Stomach (tissue), 9 donors: ENCODE measurements around the gene IRF7. TPM values are rescaled to one million over a fixed set of nuclear protein-coding genes. Genes with fewer than 3 reads are reported as not detected.

ENCODE experiments used
- DNase-seq, 2 donors: peaks; one replicate each; pipeline versions ENCODE4 v3.0.0 to v3.0.0-alpha.2; 2013 to 2019
- H3K27ac ChIP-seq, 5 donors: fragments of 200-600 bp in 4 of 5; sonication (generic) in 4 of 5; one replicate each; pipeline ENCODE4 v1.5.1; 2013 to 2019; ENCODE audit warnings: mild to moderate bottlenecking in 1 of 5, moderate library complexity in 1 of 5
- H3K27me3 ChIP-seq, 3 donors: fragments of 200-600 bp; sonication (generic); one replicate each; pipeline ENCODE4 v1.5.1; 2017 to 2019; ENCODE audit warnings: mixed run types in 1 of 3
- H3K36me3 ChIP-seq, 4 donors: fragments of 200-600 bp; sonication (generic); 1 replicate in 3 of 4; 2 replicates in 1 of 4; pipeline ENCODE4 v1.5.1; 2016 to 2019
- H3K4me1 ChIP-seq, 4 donors: fragments of 200-600 bp; sonication (generic); one replicate each; pipeline ENCODE4 v1.5.1; 2016 to 2019
- H3K4me3 ChIP-seq, 4 donors: fragments of 200-600 bp; sonication (generic) in 3 of 4; one replicate each; pipeline ENCODE4 v1.5.1; 2016 to 2019; ENCODE audit warnings: mild to moderate bottlenecking in 1 of 4
- H3K9me3 ChIP-seq, 4 donors: fragments of 200-600 bp; sonication (generic); one replicate each; pipeline ENCODE4 v1.5.1; 2016 to 2019
- CTCF ChIP-seq, 7 experiments: fragments of 450-650 bp in 4 of 7; fragments of 200-600 bp in 3 of 7; sonication (generic) in 3 of 7; IDR thresholded peaks; one replicate each; pipeline ENCODE4 v1.5.1; 2016 to 2019; ENCODE audit warnings: antibody characterized with exemption in 7 of 7, control low read depth in 2 of 7, mild to moderate bottlenecking in 1 of 7
- EP300 ChIP-seq: sonication (generic); formaldehyde crosslinking; IDR thresholded peaks from one replicate; pipeline ENCODE4 v1.6.1; 2017; ENCODE audit warnings: antibody characterized with exemption
- POLR2A ChIP-seq, 4 donors: fragments of 450-650 bp; IDR thresholded peaks; one replicate each; pipeline ENCODE4 v1.6.1; 2016; ENCODE audit warnings: antibody characterized with exemption in 4 of 4, control low read depth in 2 of 4, mild to moderate bottlenecking in 1 of 4, moderate library complexity in 1 of 4
- POLR2AphosphoS5 ChIP-seq, 3 donors: sonication (generic); formaldehyde crosslinking; IDR thresholded peaks; one replicate each; pipeline ENCODE4 v1.6.1; 2016; ENCODE audit warnings: antibody characterized with exemption in 3 of 3
- WGBS, 5 donors: extraction: QIAGEN DNeasy Blood & Tissue Kit in 3 of 5; methylation state at CpG; one replicate each; pipeline versions ENCODE4 v1.1.5 to v1.1.7; 2013 to 2018; 5-methylcytosine and 5-hydroxymethylcytosine counted together
- intact Hi-C: fragments of 100-400 bp; cut with DNase I; formaldehyde crosslinking; loops from one replicate; pipeline ENCODE4 v1.15.1; 2023; ENCODE audit warnings: low total_unique reads
- polyA plus RNA-seq, 3 donors: library from polyadenylated mRNA; stranded (reverse); fragments of 200-250 nt; gene quantifications; one replicate each; pipeline ENCODE4 v1.2.3, GENCODE V29; 2013
- total RNA-seq, 5 donors: library from RNA; depleted of rRNA; stranded (reverse); fragments of >200 nt; gene quantifications; one replicate each; pipeline versions ENCODE4 v1.1.0 to v1.2.3, GENCODE V29; 2014 to 2016
- donor health status: healthy with polysubstance abuse.
- donor health status: Bipolar disorder and iron deficiency.
- donor health status: healthy.

The IRF7 gene
- total and polyA plus RNA-seq, 8 donors: 5.7 to 49.1 (median 33.7) TPM

- Histone ChIP-seq H3K4me3 (no peak overlapping the region), H3K27me3 (peaks cover 0 to 18% (median 15%) of the 10 kb centered on the region in 3 donors), H3K9me3 (no peaks in the 10 kb centered on the region), H3K27ac (no peak overlapping the region), H3K36me3 (peaks cover 0 to 6% (median 0%) of the 10 kb centered on the region in 4 donors), H3K4me1 (peaks cover 10 to 25% (median 17%) of the 10 kb centered on the region in 4 donors)
- no peak for TF ChIP-seq POLR2A (IDR thresholded peaks at IDR 0.05)
- 86 to 95% (median 91%) methylated on average over 5 of the region's 5 CpGs for WGBS, 5 donors
- intact Hi-C loops: no loop called here
- no peak for DNase-seq
Observed at GRCh38 chr11:630871-631270, 15.1 kb upstream of the IRF7 start.

GRCh38 chr11:629237-629583, 13.5 kb upstream of the IRF7 start:
- H3K9me3 ChIP-seq: no peaks in the 10 kb centered on the region
- peak overlapping the region in 2 of 5 donors; percentile 35 to 70 for H3K27ac ChIP-seq
- intact Hi-C loops: no loop called here
- peaks cover 0 to 34% (median 29%) of the 10 kb centered on the region in 3 donors for H3K27me3 ChIP-seq
- no peak overlapping the region for H3K4me3 ChIP-seq
- peaks cover 0 to 6% (median 0%) of the 10 kb centered on the region in 4 donors for H3K36me3 ChIP-seq
- DNase-seq: peak in 1 of 2 donors; percentile 62
- TF ChIP-seq EP300 (no peak), CTCF (IDR thresholded peaks at IDR 0.05) (peak in 1 of 7 experiments; percentile 13)
- WGBS, 5 donors: 43 to 51% (median 51%) methylated on average over 10 of the region's 10 CpGs
- H3K4me1 ChIP-seq: peaks cover 26 to 41% (median 32%) of the 10 kb centered on the region in 4 donors

GRCh38 chr11:628056-628455, 12.3 kb upstream of the IRF7 start:
- peak in 1 of 2 donors; percentile 6 for DNase-seq
- H3K9me3 ChIP-seq: no peaks in the 10 kb centered on the region
- peaks cover 0 to 10% (median 1%) of the 10 kb centered on the region in 4 donors for H3K36me3 ChIP-seq
- intact Hi-C loops: no loop called here
- H3K4me1 ChIP-seq: peaks cover 27 to 47% (median 35%) of the 10 kb centered on the region in 4 donors
- WGBS, 5 donors: 93 to 96% (median 95%) methylated on average over 31 of the region's 31 CpGs
- peak overlapping the region in 2 of 5 donors; percentile 12 to 70 for H3K27ac ChIP-seq
- peaks cover 0 to 45% (median 29%) of the 10 kb centered on the region in 3 donors for H3K27me3 ChIP-seq
- no peak for TF ChIP-seq CTCF (IDR thresholded peaks at IDR 0.05)
- TF ChIP-seq POLR2A (IDR thresholded peaks at IDR 0.05): no peak
- no peak for TF ChIP-seq EP300
- TF ChIP-seq POLR2AphosphoS5 (IDR thresholded peaks at IDR 0.05): no peak
- H3K4me3 ChIP-seq: no peak overlapping the region

GRCh38 chr11:627308-627576, 11.5 kb upstream of the IRF7 start:
- Histone ChIP-seq H3K4me1 (peaks cover 27 to 47% (median 35%) of the 10 kb centered on the region in 4 donors), H3K27me3 (peaks cover 0 to 45% (median 29%) of the 10 kb centered on the region in 3 donors), H3K9me3 (no peaks in the 10 kb centered on the region), H3K4me3 (no peak overlapping the region), H3K36me3 (peaks cover 0 to 14% (median 3%) of the 10 kb centered on the region in 4 donors), H3K27ac (peak overlapping the region in 1 of 5 donors; percentile 24)
- 23 to 85% (median 52%) methylated on average over 4 to 28 of the region's 28 CpGs for WGBS, 5 donors
- TF ChIP-seq EP300 (no peak), CTCF (IDR thresholded peaks at IDR 0.05) (no peak), POLR2AphosphoS5 (IDR thresholded peaks at IDR 0.05) (no peak), POLR2A (IDR thresholded peaks at IDR 0.05) (no peak)
- DNase-seq: no peak
- intact Hi-C loops: no loop called here

- no peak within 1 kb of the TSS for H3K4me3 ChIP-seq
Observed at GRCh38 chr11:626475-627307, 10.9 kb upstream of the IRF7 start, which contains the start of gene SCT. SCT (minus strand) TSS chr11:627181; CDS start chr11:627143, 38 bp downstream.

More at GRCh38 chr11:626475-627307, 10.9 kb upstream of the IRF7 start, which contains the start of gene SCT:
- H3K27ac ChIP-seq: peak within 1 kb of the TSS in 1 of 5 donors; percentile 70
- H3K36me3 ChIP-seq: peaks cover 0 to 18% (median 3%) of the 10 kb centered on the region in 4 donors
- no peak for TF ChIP-seq POLR2AphosphoS5 (IDR thresholded peaks at IDR 0.05)
- TF ChIP-seq POLR2A (IDR thresholded peaks at IDR 0.05): no peak
- TF ChIP-seq CTCF (IDR thresholded peaks at IDR 0.05): no peak
- TF ChIP-seq EP300: no peak
- H3K9me3 ChIP-seq: no peaks in the 10 kb centered on the region
- peaks cover 27 to 47% (median 35%) of the 10 kb centered on the region in 4 donors for H3K4me1 ChIP-seq
- peak in 1 of 2 donors; percentile 48 for DNase-seq
- 11 to 59% (median 13%) methylated on average over 8 to 63 of the region's 72 CpGs for WGBS, 5 donors
- intact Hi-C loops: no loop called here
- H3K27me3 ChIP-seq: peaks cover 0 to 45% (median 29%) of the 10 kb centered on the region in 3 donors
